ENCODE results near the gene DNASE1L1.

DNA sequence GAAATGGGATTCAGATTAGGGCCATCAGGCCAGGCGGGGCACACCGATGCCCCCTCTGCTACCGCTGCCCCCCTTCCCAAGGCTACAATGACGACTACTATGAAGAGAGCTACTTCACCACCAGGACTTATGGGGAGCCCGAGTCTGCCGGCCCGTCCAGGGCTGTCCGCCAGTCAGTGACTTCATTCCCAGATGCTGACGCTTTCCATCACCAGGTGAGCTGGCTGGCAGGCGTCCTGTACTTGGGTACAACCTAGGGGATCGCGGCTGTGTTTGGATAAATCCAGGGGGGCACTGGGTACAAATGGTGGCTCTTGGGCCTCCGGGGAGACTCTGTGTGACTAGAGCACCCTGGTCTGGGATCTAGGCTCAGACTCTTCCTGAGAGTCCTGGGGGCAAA is 28.9 kb downstream of the DNASE1L1 start:
- TF ChIP-seq, protein P1, sequence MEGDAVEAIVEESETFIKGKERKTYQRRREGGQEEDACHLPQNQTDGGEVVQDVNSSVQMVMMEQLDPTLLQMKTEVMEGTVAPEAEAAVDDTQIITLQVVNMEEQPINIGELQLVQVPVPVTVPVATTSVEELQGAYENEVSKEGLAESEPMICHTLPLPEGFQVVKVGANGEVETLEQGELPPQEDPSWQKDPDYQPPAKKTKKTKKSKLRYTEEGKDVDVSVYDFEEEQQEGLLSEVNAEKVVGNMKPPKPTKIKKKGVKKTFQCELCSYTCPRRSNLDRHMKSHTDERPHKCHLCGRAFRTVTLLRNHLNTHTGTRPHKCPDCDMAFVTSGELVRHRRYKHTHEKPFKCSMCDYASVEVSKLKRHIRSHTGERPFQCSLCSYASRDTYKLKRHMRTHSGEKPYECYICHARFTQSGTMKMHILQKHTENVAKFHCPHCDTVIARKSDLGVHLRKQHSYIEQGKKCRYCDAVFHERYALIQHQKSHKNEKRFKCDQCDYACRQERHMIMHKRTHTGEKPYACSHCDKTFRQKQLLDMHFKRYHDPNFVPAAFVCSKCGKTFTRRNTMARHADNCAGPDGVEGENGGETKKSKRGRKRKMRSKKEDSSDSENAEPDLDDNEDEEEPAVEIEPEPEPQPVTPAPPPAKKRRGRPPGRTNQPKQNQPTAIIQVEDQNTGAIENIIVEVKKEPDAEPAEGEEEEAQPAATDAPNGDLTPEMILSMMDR (IDR thresholded peaks at IDR 0.05; ENCODE audit: borderline replicate concordance, extremely low read depth, low read length, poor library complexity, severe bottlenecking) = no peak
- no peak for TF ChIP-seq EZH2 (IDR thresholded peaks at IDR 0.05; ENCODE audit: borderline replicate concordance, low read depth, low read length, severe bottlenecking)

All from DND-41 (cell line).